Naive thymus-derived CD8-positive, alpha-beta T cell (primary cell): Measurements from ENCODE around the gene RRN3. TPM values are rescaled to one million over a fixed set of nuclear protein-coding genes. Genes with fewer than 3 reads are reported as not detected.
"Not testable (repeated sequence)": the region's sequence is repeated elsewhere in the genome, so short reads cannot be mapped to it uniquely, and the experiment has no call there.

Experiments
- ATAC-seq, 2 donors: fragments of 150-1000 bp; cut with Tn5 transposase in 1 of 2; sonication (Bioruptor Pico), chemical (Tn5 transposase) in 1 of 2; 1 replicate in 1 of 2; 2 replicates in 1 of 2; pipeline ENCODE4 v1.10.0; 2021; ENCODE audit warnings: mild to moderate bottlenecking in 2 of 2, moderate library complexity in 2 of 2
- POLR2A ChIA-PET: fragments of 350-600 bp; sonication (Branson Sonifier 250); formaldehyde crosslinking; loops from one replicate; lab custom pipeline; 2021; ENCODE audit warnings: antibody characterized with exemption; lab: Charles Lee
- DNase-seq, 10 donors: peaks; one replicate each; pipeline versions ENCODE4 v3.0.0 to v3.0.0-alpha.2; 2020 to 2022
- H3K27ac Mint-ChIP-seq, 10 donors: one replicate each; pipeline ENCODE4 v1.8.0; 2020 to 2022; ENCODE audit warnings: mild to moderate bottlenecking in 10 of 10, mixed read lengths in 10 of 10, moderate library complexity in 4 of 10, inconsistent platforms in 1 of 10
- H3K27me3 Mint-ChIP-seq, 5 donors: one replicate each; pipeline ENCODE4 v1.8.0; 2021 to 2022; ENCODE audit warnings: mixed read lengths in 5 of 5
- H3K36me3 Mint-ChIP-seq, 3 donors: one replicate each; pipeline ENCODE4 v1.8.0; 2020 to 2022; ENCODE audit warnings: mixed read lengths in 3 of 3, mild to moderate bottlenecking in 2 of 3, inconsistent platforms in 1 of 3
- H3K4me1 Mint-ChIP-seq, 4 donors: one replicate each; pipeline ENCODE4 v1.8.0; 2021 to 2022; ENCODE audit warnings: mixed read lengths in 4 of 4
- H3K4me3 Mint-ChIP-seq, 10 donors: one replicate each; pipeline ENCODE4 v1.8.0; 2020 to 2022; ENCODE audit warnings: mild to moderate bottlenecking in 10 of 10, mixed read lengths in 10 of 10, moderate library complexity in 6 of 10, inconsistent platforms in 1 of 10
- H3K9me3 Mint-ChIP-seq, 9 donors: one replicate each; pipeline ENCODE4 v1.8.0; 2020 to 2022; ENCODE audit warnings: mixed read lengths in 9 of 9, mild to moderate bottlenecking in 3 of 9, inconsistent platforms in 1 of 9, moderate library complexity in 1 of 9
- polyA plus RNA-seq, 3 donors: library from polyadenylated mRNA; unstranded; fragments of 300-500 nt; fragmentation: Illumina TruSeq; gene quantifications; one replicate each; pipeline ENCODE4 v1.2.3, GENCODE V29; 2021
- total RNA-seq, 8 experiments: library from RNA in 2 of 8; stranded (reverse) in 2 of 8; gene quantifications; one replicate each; pipeline ENCODE4 v1.2.3 and lab custom pipeline; 2021 to 2026

The RRN3 gene
- total and polyA plus RNA-seq, 5 experiments from 2014 or later, result 17.9 to 53.3 (median 33.8) TPM

GRCh38 chr16:15054357-15055140 is 39.5 kb downstream of the RRN3 start:
- no peak for ATAC-seq
- Mint-ChIP-seq H3K4me1 (peaks cover 10 to 20% (median 16%) of the 10 kb centered on the region in 4 donors), H3K4me3 (peak overlapping the region; percentile 78 to 93 (median 89)), H3K9me3 (no peaks in the 10 kb centered on the region), H3K27ac (peak overlapping the region in 9 of 10 donors; percentile 82 to 95 (median 90)), H3K27me3 (no peaks in the 10 kb centered on the region), H3K36me3 (peaks cover 0 to 10% (median 0%) of the 10 kb centered on the region in 3 donors)
- POLR2A ChIA-PET, result interaction anchor here (0.6 kb wide), 1 partner anchor 40 kb away, joined by 3 read pairs; no protein-coding TSS in a partner anchor
- no peak for DNase-seq

- no peak for ATAC-seq
Observed at GRCh38 chr16:15053904-15054303, 40.2 kb downstream of the RRN3 start.

GRCh38 chr16:15052747-15053476 is 41.2 kb downstream of the RRN3 start:
- Mint-ChIP-seq H3K27ac (peak overlapping the region in 1 of 10 donors; percentile 53), H3K4me1 (peaks cover 10 to 21% (median 16%) of the 10 kb centered on the region in 4 donors), H3K9me3 (no peaks in the 10 kb centered on the region), H3K36me3 (no peaks in the 10 kb centered on the region), H3K4me3 (no peak overlapping the region), H3K27me3 (no peaks in the 10 kb centered on the region)
- POLR2A ChIA-PET, result interaction anchor here (0.6 to 1.1 kb wide), 2 partner anchors 41 to 692 kb away, joined by 3 to 4 read pairs; partner anchors contain the start of gene RRN3
- ATAC-seq (no peak), DNase-seq (no peak)

More at GRCh38 chr16:15053904-15054303, 40.2 kb downstream of the RRN3 start:
- H3K27ac Mint-ChIP-seq, result peak overlapping the region in 6 of 10 donors; percentile 16 to 95 (median 86)
- POLR2A ChIA-PET, result no interaction called here
- peaks cover 0 to 5% (median 0%) of the 10 kb centered on the region in 3 donors for H3K36me3 Mint-ChIP-seq
- H3K27me3 Mint-ChIP-seq, result no peaks in the 10 kb centered on the region
- peak overlapping the region in 7 of 10 donors; percentile 34 to 93 (median 90) for H3K4me3 Mint-ChIP-seq
- peaks cover 10 to 21% (median 16%) of the 10 kb centered on the region in 4 donors for H3K4me1 Mint-ChIP-seq
- DNase-seq, result no peak
- no peaks in the 10 kb centered on the region for H3K9me3 Mint-ChIP-seq

DNA sequence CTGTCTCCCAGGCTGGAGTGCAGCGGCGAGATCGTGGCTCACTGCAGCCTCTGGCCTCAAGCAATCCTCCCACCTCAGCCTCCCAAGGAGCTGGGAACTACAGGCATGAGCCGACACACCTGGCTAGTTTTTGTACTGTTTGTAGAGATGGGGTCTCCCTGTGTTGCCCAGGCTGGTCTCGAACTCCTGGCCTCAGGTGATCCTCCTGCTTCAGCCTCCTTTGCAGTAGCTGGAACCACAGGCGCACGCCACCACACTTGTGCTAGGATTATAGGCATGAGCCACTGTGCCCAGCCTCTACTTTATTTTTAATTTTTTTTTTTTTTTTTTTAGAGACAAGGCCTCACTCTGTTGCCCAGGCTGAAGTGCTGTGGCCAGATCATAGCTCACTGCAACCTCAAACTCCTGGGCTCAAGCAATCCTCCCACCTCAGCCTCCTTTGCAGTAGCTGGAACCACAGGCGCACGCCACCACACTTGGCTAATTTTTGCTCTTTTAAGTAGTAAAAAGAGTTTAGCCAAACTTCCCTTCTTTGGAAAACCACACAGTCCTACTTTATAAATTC is 42.6 kb downstream of the RRN3 start:
- Mint-ChIP-seq H3K27ac (peak overlapping the region in 1 of 10 donors; percentile 52), H3K4me3 (no peak overlapping the region), H3K27me3 (no peaks in the 10 kb centered on the region), H3K36me3 (peaks cover 0 to 10% (median 3%) of the 10 kb centered on the region in 3 donors), H3K9me3 (no peaks in the 10 kb centered on the region), H3K4me1 (peaks cover 12 to 21% (median 16%) of the 10 kb centered on the region in 4 donors)
- no peak for DNase-seq
- ATAC-seq, result no peak
- POLR2A ChIA-PET, result interaction anchor here (1.1 kb wide), 1 partner anchor 43 kb away, joined by 4 read pairs; the partner anchor contains the start of gene RRN3

DNA sequence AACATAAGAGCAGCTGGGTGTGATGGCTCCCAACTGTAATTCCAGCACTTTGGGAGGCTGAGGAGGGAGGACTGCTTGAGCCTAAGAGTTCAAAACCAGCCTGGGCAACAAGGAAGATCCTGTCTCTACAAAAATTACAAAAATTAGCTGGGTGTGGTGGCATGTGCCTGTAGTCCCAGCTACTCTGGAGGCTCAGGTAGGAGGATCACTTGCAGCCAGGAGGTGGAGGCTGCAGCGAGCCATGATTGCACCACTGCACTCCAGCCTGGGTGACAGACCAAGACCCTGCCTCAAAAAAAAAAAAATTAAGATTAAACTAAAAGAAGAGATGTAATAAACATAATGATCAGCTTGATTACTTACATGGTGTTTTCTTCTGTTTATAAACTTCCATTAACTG is 43.6 kb downstream of the RRN3 start:
- H3K4me3 Mint-ChIP-seq, H3K27me3 Mint-ChIP-seq, ATAC-seq, DNase-seq, POLR2A ChIA-PET, H3K9me3 Mint-ChIP-seq: not testable (repeated sequence)
- Mint-ChIP-seq H3K27ac (peak overlapping the region in 3 of 10 donors; percentile 22 to 57 (median 39)), H3K4me1 (peaks cover 12 to 17% (median 16%) of the 10 kb centered on the region in 4 donors), H3K36me3 (peaks cover 0 to 12% (median 3%) of the 10 kb centered on the region in 3 donors)

DNA sequence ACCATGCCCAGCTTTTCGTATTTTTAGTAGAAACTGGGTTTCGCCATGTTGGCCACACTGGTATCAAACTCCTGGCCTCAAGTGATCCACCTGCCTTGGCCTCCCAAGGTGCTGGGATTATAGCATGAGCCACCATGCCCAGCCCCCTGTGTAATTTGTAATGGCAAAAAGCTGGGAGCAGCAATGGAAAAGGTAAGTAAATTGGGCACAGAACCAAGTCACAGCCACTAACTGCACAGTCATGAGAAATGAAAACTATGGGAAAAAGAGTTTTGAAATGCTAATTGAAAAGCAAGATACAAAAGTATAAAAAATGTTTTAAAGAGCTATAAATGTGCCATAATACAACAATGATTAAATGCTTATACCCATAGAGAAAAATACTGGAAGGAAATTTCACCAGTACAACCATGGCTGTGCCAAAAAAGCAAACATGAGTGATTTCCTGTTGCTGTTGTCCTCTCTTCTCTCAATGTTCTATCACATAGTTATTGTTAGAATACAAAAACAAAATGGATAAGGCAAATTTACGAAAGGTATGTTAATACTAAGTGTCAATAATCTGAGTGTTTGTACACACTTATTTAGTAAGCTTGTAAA is 44.4 kb downstream of the RRN3 start:
- Mint-ChIP-seq H3K4me3 (no peak overlapping the region), H3K36me3 (peaks cover 0 to 12% (median 3%) of the 10 kb centered on the region in 3 donors), H3K27me3 (no peaks in the 10 kb centered on the region), H3K9me3 (no peaks in the 10 kb centered on the region), H3K27ac (peak overlapping the region in 2 of 10 donors; percentile 53 to 87), H3K4me1 (peaks cover 9 to 13% (median 10%) of the 10 kb centered on the region in 4 donors)
- ATAC-seq, result no peak
- POLR2A ChIA-PET, result no interaction called here
- DNase-seq, result no peak

- Mint-ChIP-seq H3K4me3 (no peak overlapping the region), H3K27ac (peak overlapping the region in 2 of 10 donors; percentile 28 to 82), H3K4me1 (peaks cover 0 to 3% (median 2%) of the 10 kb centered on the region in 4 donors), H3K36me3 (peaks cover 0 to 21% (median 5%) of the 10 kb centered on the region in 3 donors), H3K27me3 (no peaks in the 10 kb centered on the region), H3K9me3 (no peaks in the 10 kb centered on the region)
- no peak for DNase-seq
- POLR2A ChIA-PET, result interaction anchor here (0.6 kb wide), 1 partner anchor 9 kb away, joined by 3 read pairs; the partner anchor contains the start of gene NTAN1
- no peak for ATAC-seq
Observed at GRCh38 chr16:15046692-15047376, 47.2 kb downstream of the RRN3 start.

- not testable (repeated sequence) for H3K9me3 Mint-ChIP-seq, DNase-seq, ATAC-seq, H3K27me3 Mint-ChIP-seq, H3K4me1 Mint-ChIP-seq, H3K4me3 Mint-ChIP-seq
- peaks cover 0 to 21% (median 5%) of the 10 kb centered on the region in 3 donors for H3K36me3 Mint-ChIP-seq
- POLR2A ChIA-PET, result interaction anchor here (0.5 kb wide), 1 partner anchor 38 kb away, joined by 3 read pairs; no protein-coding TSS in a partner anchor
- peak overlapping the region in 1 of 10 donors; percentile 47 for H3K27ac Mint-ChIP-seq
Observed at GRCh38 chr16:15045270-15045669, 48.8 kb downstream of the RRN3 start.

GRCh38 chr16:15044286-15044685 is 49.8 kb downstream of the RRN3 start:
- no peak overlapping the region for H3K4me3 Mint-ChIP-seq
- H3K27me3 Mint-ChIP-seq, result no peaks in the 10 kb centered on the region
- H3K4me1 Mint-ChIP-seq, result peaks cover 0 to 4% (median 1%) of the 10 kb centered on the region in 4 donors
- H3K27ac Mint-ChIP-seq, result peak overlapping the region in 3 of 10 donors; percentile 46 to 84 (median 47)
- POLR2A ChIA-PET, result no interaction called here
- DNase-seq (no peak), ATAC-seq (no peak)
- peaks cover 0 to 30% (median 8%) of the 10 kb centered on the region in 3 donors for H3K36me3 Mint-ChIP-seq
- H3K9me3 Mint-ChIP-seq, result no peaks in the 10 kb centered on the region

GRCh38 chr16:15043344-15043743 is 50.7 kb downstream of the RRN3 start:
- H3K27me3 Mint-ChIP-seq, result no peaks in the 10 kb centered on the region
- H3K4me3 Mint-ChIP-seq, result no peak overlapping the region
- no peak for DNase-seq
- no peak for ATAC-seq
- POLR2A ChIA-PET, result no interaction called here
- H3K36me3 Mint-ChIP-seq, result peaks cover 0 to 40% (median 10%) of the 10 kb centered on the region in 3 donors
- H3K27ac Mint-ChIP-seq, result no peak overlapping the region
- H3K4me1 Mint-ChIP-seq, result peaks cover 0 to 4% (median 1%) of the 10 kb centered on the region in 4 donors
- no peaks in the 10 kb centered on the region for H3K9me3 Mint-ChIP-seq

GRCh38 chr16:15041271-15042004 is 52.6 kb downstream of the RRN3 start:
- Mint-ChIP-seq H3K4me3 (no peak overlapping the region), H3K36me3 (peaks cover 0 to 49% (median 8%) of the 10 kb centered on the region in 3 donors), H3K9me3 (no peaks in the 10 kb centered on the region), H3K27ac (peak overlapping the region in 6 of 10 donors; percentile 21 to 65 (median 60)), H3K4me1 (peaks cover 0 to 4% (median 0%) of the 10 kb centered on the region in 4 donors), H3K27me3 (no peaks in the 10 kb centered on the region)
- POLR2A ChIA-PET, result no interaction called here
- no peak for ATAC-seq
- no peak for DNase-seq
